MV-4-11 (cell line): ENCODE data around the gene SCN2B.

ENCODE experiments used
- DNase-seq: peaks from one replicate; lab custom pipeline; 2025; lab: John Stamatoyannopoulos, UW

Gene SCN2B

GRCh38 chr11:118175993-118176777 lies at the start of gene SCN2B:
Gene SCN2B, minus strand, starts transcription at chr11:118176639. Its CDS starts 208 bp downstream, at chr11:118176431.
- no peak for DNase-seq

GRCh38 chr11:118224511-118225188 lies 48.2 kb upstream of the SCN2B start, which contains the start of gene JAML:
Gene JAML, minus strand, starts transcription at chr11:118225011. Its CDS starts 10,145 bp downstream, at chr11:118214866.
- DNase-seq, result peak; percentile 78

GRCh38 chr11:118223992-118224391 lies 47.6 kb upstream of the SCN2B start:
- DNase-seq, result no peak

GRCh38 chr11:118223570-118223969 lies 47.1 kb upstream of the SCN2B start:
- no peak for DNase-seq

GRCh38 chr11:118222437-118222836 lies 46.0 kb upstream of the SCN2B start:
- DNase-seq, result no peak

GRCh38 chr11:118221419-118221818 lies 45.0 kb upstream of the SCN2B start:
- no peak for DNase-seq

GRCh38 chr11:118219732-118220131 lies 43.3 kb upstream of the SCN2B start:
- DNase-seq, result no peak

- no peak for DNase-seq
Measured at GRCh38 chr11:118219244-118219643, 42.8 kb upstream of the SCN2B start.

- peak; percentile 71 for DNase-seq
Measured at GRCh38 chr11:118217575-118217974, 41.1 kb upstream of the SCN2B start.

GRCh38 chr11:118216621-118217481 lies 40.4 kb upstream of the SCN2B start:
- no peak for DNase-seq

GRCh38 chr11:118215765-118216164 lies 39.3 kb upstream of the SCN2B start:
- no peak for DNase-seq

GRCh38 chr11:118215262-118215661 lies 38.8 kb upstream of the SCN2B start:
- peak; percentile 38 for DNase-seq

- DNase-seq, result peak; percentile 100
Measured at GRCh38 chr11:118214210-118214914, 37.9 kb upstream of the SCN2B start.

- no peak for DNase-seq
Measured at GRCh38 chr11:118213781-118214180, 37.3 kb upstream of the SCN2B start.

GRCh38 chr11:118213201-118213600 lies 36.8 kb upstream of the SCN2B start:
- no peak for DNase-seq

GRCh38 chr11:118212781-118213191 lies 36.3 kb upstream of the SCN2B start:
- peak; percentile 88 for DNase-seq

GRCh38 chr11:118212131-118212725 lies 35.8 kb upstream of the SCN2B start:
- DNase-seq, result peak; percentile 54

GRCh38 chr11:118211006-118211405 lies 34.6 kb upstream of the SCN2B start:
- DNase-seq, result no peak

GRCh38 chr11:118210323-118210722 lies 33.9 kb upstream of the SCN2B start:
- no peak for DNase-seq

GRCh38 chr11:118209033-118209432 lies 32.6 kb upstream of the SCN2B start:
- no peak for DNase-seq

GRCh38 chr11:118207079-118207478 lies 30.6 kb upstream of the SCN2B start:
- DNase-seq, result no peak
